22Rv1 (cell line): ENCODE results near the gene SETD1A.

Source experiments
- ZFX ChIP-seq: fragments of 450-650 bp; IDR thresholded peaks from 2 replicates; pipeline ENCODE4 v1.6.1; 2017; ENCODE audit warnings: antibody characterized with exemption, borderline replicate concordance
- TF ChIP-seq, protein P1 (sequence below): fragments of 450-650 bp; IDR thresholded peaks from 2 replicates; pipeline ENCODE4 v1.5.1; 2017; ENCODE audit warnings: mild to moderate bottlenecking

GRCh38 chr16:30925632-30925987 is 31.9 kb upstream of the SETD1A start:
- TF ChIP-seq, protein P1, sequence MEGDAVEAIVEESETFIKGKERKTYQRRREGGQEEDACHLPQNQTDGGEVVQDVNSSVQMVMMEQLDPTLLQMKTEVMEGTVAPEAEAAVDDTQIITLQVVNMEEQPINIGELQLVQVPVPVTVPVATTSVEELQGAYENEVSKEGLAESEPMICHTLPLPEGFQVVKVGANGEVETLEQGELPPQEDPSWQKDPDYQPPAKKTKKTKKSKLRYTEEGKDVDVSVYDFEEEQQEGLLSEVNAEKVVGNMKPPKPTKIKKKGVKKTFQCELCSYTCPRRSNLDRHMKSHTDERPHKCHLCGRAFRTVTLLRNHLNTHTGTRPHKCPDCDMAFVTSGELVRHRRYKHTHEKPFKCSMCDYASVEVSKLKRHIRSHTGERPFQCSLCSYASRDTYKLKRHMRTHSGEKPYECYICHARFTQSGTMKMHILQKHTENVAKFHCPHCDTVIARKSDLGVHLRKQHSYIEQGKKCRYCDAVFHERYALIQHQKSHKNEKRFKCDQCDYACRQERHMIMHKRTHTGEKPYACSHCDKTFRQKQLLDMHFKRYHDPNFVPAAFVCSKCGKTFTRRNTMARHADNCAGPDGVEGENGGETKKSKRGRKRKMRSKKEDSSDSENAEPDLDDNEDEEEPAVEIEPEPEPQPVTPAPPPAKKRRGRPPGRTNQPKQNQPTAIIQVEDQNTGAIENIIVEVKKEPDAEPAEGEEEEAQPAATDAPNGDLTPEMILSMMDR: no peak
- TF ChIP-seq ZFX: no peak
